ENCODE results near the gene CTDP1.
"Not testable (repeated sequence)": the region's sequence is repeated elsewhere in the genome, so short reads cannot be mapped to it uniquely, and the experiment has no call there.

CTDP1 gene

DNA sequence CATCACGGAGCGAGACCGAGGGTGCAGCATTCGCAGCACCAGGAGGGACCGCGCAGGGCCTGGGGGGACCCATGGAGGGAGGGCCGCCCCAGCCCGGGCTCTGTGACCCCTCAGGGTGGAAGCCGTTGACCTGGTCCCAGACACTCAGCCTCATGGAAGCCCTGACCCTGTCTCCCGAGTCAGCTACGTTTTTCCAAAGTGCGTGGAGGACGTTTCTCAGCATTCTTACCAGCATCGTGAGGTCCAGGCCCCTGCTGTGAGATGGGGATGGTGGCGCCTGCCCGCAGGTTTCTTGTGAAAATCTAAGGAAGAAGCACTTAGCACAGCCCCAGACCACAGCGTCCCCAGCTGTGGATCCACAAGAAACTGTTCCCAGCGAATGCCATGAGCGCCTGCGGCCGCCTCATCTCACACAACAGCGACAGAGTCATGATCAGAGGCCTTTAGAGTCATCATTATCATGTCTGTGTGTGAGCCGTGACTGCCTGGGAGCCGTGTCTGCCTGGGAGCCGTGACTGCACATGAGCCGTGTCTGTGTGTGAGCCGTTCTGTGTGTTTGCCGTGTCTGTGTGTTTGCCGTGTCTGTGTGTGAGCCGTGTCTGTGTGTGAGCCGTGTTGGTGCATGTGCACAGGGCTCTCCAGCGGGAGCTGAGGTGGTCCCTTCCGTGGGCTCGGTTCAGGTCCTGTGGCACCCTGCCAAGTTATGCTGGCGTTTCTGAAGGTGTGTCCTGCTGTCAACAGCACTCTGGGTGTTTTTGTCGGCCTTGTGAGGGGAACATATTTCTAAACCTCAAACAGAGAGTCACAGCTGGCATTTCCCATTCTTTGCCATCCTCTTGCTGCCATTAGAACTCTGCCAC lies 68.9 kb downstream of the CTDP1 start:
- ChIA-PET POLR2A (no interaction called here), CTCF (no interaction called here)
- TF ChIP-seq, protein P1, sequence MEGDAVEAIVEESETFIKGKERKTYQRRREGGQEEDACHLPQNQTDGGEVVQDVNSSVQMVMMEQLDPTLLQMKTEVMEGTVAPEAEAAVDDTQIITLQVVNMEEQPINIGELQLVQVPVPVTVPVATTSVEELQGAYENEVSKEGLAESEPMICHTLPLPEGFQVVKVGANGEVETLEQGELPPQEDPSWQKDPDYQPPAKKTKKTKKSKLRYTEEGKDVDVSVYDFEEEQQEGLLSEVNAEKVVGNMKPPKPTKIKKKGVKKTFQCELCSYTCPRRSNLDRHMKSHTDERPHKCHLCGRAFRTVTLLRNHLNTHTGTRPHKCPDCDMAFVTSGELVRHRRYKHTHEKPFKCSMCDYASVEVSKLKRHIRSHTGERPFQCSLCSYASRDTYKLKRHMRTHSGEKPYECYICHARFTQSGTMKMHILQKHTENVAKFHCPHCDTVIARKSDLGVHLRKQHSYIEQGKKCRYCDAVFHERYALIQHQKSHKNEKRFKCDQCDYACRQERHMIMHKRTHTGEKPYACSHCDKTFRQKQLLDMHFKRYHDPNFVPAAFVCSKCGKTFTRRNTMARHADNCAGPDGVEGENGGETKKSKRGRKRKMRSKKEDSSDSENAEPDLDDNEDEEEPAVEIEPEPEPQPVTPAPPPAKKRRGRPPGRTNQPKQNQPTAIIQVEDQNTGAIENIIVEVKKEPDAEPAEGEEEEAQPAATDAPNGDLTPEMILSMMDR (IDR thresholded peaks at IDR 0.05; ENCODE audit: control extremely low read depth, extremely low read depth, low read depth, missing control alignments), result no peak
- no peak for DNase-seq (ENCODE audit: extremely low spot score)

DNA sequence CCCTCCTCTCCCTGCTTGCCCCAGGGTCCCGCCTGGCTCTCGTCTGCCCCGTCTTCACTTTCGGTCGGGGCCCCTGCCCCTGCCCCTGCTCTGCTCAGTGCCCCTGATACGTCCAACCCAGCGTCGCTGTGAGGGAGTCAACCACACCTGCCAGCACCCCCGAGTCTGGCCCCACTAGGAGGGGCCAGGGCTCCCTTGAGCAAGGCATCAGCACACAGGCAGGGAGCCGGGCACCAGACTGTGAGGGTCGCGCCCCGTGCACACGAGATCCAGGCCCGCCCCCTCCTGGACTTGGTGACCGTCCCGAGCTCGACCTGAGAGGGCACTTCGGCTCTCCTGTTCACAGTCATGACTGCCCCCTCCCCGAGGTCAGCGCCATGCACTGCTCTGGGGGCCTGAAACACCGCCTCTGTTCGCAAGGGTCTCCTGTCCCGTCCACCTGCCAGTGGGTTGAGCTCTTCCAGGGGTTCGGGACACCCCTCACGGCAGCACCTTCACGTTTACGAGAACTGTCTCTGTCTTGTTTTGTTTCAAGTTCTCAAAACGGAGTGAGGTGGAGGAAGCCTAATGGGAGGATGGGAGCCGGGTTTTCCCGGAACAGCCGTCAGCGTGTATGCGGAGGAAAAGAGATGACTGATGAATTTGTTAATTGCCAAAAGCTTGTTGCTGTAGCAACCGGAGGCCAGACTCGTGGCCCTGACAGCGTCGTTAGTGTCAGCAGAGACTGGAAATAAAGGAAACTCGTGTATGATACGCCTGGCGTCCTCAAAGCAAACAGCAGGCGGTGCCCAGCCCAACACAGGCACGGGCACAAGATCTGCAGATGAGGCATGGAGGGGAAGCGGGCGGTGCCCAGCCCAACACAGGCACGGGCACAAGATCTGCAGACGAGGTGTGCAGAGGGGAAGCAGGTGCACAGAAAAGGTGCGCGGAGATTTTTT lies 69.9 kb downstream of the CTDP1 start:
- CTCF ChIA-PET, result no interaction called here
- DNase-seq (ENCODE audit: extremely low spot score), result no peak
- TF ChIP-seq, protein P1 (IDR thresholded peaks at IDR 0.05; ENCODE audit: control extremely low read depth, extremely low read depth, low read depth, missing control alignments), result no peak
- POLR2A ChIA-PET, result no interaction called here

DNA sequence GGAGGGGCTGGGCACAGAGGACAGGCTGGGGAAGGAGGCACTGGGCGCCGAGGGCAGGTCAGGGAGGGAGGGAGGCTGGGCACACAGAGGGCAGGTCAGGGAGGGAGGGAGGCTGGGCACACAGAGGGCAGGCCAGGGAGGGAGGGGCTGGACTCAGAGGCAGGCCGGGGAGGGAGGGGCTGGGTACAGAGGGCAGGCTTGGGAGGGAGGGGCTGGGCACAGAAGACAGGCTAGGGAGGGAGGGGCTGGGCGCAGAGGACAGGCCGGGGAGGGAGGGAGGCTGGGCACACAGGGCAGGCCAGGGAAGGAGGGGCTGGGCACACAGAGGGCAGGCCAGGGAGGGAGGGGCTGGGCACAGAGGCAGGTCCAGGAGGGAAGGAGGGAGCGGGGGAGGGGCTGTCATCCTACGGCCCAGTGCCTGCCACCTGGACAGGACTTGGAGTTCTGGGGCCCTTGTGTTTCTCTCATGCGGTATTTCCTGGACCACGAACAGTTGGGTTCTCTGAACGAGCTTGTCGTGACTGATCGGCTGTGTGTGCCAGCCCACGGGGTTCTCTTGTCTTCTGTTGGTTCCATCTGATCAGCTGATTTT lies 71.5 kb downstream of the CTDP1 start:
- no peak for DNase-seq (ENCODE audit: extremely low spot score)
- TF ChIP-seq, protein P1 (IDR thresholded peaks at IDR 0.05; ENCODE audit: control extremely low read depth, extremely low read depth, low read depth, missing control alignments), result no peak
- ChIA-PET CTCF (no interaction called here), POLR2A (no interaction called here)

DNA sequence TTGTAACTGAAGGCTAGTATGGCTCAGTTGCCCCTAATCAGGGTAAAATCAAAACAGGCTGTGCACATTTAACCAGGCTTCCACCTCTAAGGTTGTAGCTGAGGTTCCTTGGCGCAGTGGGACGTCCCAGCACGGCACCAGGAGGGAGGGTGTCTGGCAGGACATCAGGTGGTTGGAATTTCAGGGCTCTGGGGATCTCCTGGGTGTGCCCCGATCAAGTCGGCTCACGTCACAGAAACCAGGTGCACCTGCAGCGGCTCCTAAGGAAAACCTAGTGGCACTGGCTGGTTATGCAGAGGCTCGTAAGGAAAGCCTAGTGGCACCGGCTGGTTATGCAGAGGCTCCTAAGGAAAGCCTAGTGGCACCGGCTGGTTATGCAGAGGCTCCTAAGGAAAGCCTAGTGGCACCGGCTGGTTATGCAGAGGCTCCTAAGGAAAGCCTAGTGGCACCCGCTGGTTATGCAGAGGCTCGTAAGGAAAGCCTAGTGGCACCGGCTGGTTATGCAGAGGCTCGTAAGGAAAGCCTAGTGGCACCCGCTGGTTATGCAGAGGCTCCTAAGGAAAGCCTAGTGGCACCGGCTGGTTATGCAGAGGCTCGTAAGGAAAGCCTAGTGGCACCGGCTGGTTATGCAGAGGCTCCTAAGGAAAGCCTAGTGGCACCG lies 72.4 kb downstream of the CTDP1 start:
- DNase-seq (ENCODE audit: extremely low spot score); POLR2A ChIA-PET; CTCF ChIA-PET: not testable (repeated sequence)

DNA sequence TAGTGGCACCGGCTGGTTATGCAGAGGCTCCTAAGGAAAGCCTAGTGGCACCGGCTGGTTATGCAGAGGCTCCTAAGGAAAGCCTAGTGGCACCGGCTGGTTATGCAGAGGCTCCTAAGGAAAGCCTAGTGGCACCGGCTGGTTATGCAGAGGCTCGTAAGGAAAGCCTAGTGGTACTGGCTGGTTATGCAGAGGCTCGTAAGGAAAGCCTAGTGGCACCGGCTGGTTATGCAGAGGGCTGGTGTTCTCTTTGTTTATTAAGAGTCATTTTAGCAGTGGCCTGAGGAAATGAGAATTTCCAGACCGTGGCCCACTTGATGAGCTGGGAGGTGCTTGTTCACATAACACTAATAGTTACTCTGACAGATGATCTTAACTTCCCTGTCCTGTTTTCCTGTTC lies 73.3 kb downstream of the CTDP1 start:
- CTCF ChIA-PET; DNase-seq (ENCODE audit: extremely low spot score); POLR2A ChIA-PET: not testable (repeated sequence)

DNA sequence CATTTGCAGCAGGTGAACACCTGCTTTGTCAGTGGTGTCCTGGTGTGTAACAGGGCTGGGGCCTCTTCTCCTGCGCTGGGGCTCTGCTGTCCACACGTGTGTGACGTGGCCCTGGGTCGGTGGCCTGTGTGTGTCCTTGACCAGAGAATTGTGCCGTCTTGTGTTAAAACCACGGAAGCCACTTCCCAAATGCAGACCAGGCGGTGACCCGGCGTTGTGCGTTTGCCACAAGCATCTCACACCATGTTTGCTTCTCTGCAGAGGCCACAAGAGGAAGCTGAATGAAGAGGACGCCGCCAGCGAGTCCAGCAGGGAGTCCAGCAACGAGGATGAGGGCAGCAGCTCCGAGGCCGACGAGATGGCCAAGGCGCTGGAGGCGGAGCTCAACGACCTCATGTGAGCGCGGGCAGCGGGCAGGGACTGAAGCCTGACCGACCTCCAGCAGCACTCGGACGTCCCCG lies 73.8 kb downstream of the CTDP1 start:
- TF ChIP-seq, protein P1 (IDR thresholded peaks at IDR 0.05; ENCODE audit: control extremely low read depth, extremely low read depth, low read depth, missing control alignments), result no peak
- no peak for DNase-seq (ENCODE audit: extremely low spot score)
- CTCF ChIA-PET, result no interaction called here
- POLR2A ChIA-PET, result no interaction called here

DNA sequence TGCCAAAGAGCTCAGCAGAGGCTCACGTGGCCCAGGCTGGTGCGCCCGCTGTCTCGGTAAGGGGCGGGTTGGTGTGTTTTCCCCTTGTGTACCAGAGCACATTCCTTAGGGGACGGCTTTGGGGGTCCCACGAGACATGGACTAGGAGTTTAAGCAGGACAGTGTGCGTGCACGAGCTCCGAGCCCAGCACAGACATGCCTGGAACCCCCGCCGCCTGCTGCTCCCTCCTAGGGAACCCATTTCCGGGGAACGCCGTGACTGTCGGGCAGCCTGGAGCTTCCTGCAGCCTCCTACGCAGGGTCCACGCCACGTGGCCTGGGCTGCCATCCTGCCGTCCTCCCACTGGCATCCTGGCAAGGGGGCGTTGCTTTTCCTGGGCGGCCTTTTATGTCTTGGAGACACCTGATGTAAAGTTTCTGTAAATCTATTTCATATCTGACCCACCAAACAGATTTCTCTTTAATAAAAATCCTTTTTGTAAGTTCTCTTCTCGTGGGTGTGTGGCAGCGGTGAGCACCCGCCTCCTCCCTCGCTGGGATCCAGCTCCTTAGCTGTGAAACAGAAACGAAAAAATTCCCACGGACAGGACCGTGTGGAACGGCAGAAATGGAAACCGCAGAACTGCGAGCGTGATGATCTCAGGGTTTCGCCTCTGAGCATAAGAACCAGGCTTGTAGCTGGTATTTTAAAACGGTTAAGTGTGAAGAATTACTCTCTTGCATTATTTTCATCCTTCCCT lies 74.6 kb downstream of the CTDP1 start:
- DNase-seq (ENCODE audit: extremely low spot score), result no peak
- CTCF ChIA-PET, result no interaction called here
- POLR2A ChIA-PET, result no interaction called here
- TF ChIP-seq, protein P1 (IDR thresholded peaks at IDR 0.05; ENCODE audit: control extremely low read depth, extremely low read depth, low read depth, missing control alignments), result no peak

All from GM10248 (cell line).